ENCODE data around the gene MTUS2. TPM values are rescaled to one million over a fixed set of nuclear protein-coding genes. Genes with fewer than 3 reads are reported as not detected.
"Not testable (repeated sequence)": the region's sequence is repeated elsewhere in the genome, so short reads cannot be mapped to it uniquely, and the experiment has no call there.

Gene MTUS2
- total RNA-seq, 1 experiment from 2014 or later = 6.6 TPM

GRCh38 chr13:29319451-29319850 is 499.3 kb downstream of the MTUS2 start:
- no peaks in the 10 kb centered on the region for H3K9me2 ChIP-seq (replicated peaks; ENCODE audit: insufficient read depth, low read length)
- no peak overlapping the region for H2AFZ ChIP-seq (ENCODE audit: low read length)
- H3K4me1 ChIP-seq (ENCODE audit: low read length) = no peaks in the 10 kb centered on the region
- no peak overlapping the region for H3K4me2 ChIP-seq (ENCODE audit: low read depth, low read length, poor library complexity, severe bottlenecking)
- H3K4me3 ChIP-seq (ENCODE audit: low read length) = no peak overlapping the region
- no peak for DNase-seq
- H3K9ac ChIP-seq (ENCODE audit: low read length) = no peak overlapping the region
- 0 out of 2 replicates have a peak, but pooled peaks cover 2% of the 10 kb centered on the region for H3K27me3 ChIP-seq (ENCODE audit: low read length)
- H3K79me2 ChIP-seq (ENCODE audit: low read length) = no peaks in the 10 kb centered on the region
- H3K9me3 ChIP-seq (ENCODE audit: low read length) = no peaks in the 10 kb centered on the region
- H4K20me1 ChIP-seq (ENCODE audit: insufficient read depth, low read depth, low read length) = no peaks in the 10 kb centered on the region
- no peak overlapping the region for H3K27ac ChIP-seq (ENCODE audit: low read length)
- H3K36me3 ChIP-seq (ENCODE audit: insufficient read depth, low read length) = no peaks in the 10 kb centered on the region

GRCh38 chr13:29323954-29324353 is 503.8 kb downstream of the MTUS2 start:
- Histone ChIP-seq H3K79me2 (ENCODE audit: low read length) (no peaks in the 10 kb centered on the region), H3K27ac (ENCODE audit: low read length) (no peak overlapping the region), H3K4me1 (ENCODE audit: low read length) (no peaks in the 10 kb centered on the region), H2AFZ (ENCODE audit: low read length) (no peak overlapping the region), H3K9ac (ENCODE audit: low read length) (no peak overlapping the region), H4K20me1 (ENCODE audit: insufficient read depth, low read depth, low read length) (no peaks in the 10 kb centered on the region), H3K27me3 (ENCODE audit: low read length) (0 out of 2 replicates have a peak, but pooled peaks cover 2% of the 10 kb centered on the region), H3K4me2 (ENCODE audit: low read depth, low read length, poor library complexity, severe bottlenecking) (no peak overlapping the region), H3K9me3 (ENCODE audit: low read length) (no peaks in the 10 kb centered on the region), H3K36me3 (ENCODE audit: insufficient read depth, low read length) (no peaks in the 10 kb centered on the region), H3K4me3 (ENCODE audit: low read length) (no peak overlapping the region), H3K9me2 (replicated peaks; ENCODE audit: insufficient read depth, low read length) (no peaks in the 10 kb centered on the region)
- no peak for DNase-seq

GRCh38 chr13:29324601-29325000 is 504.5 kb downstream of the MTUS2 start:
- H3K4me2 ChIP-seq (ENCODE audit: low read depth, low read length, poor library complexity, severe bottlenecking) = no peak overlapping the region
- H3K4me3 ChIP-seq (ENCODE audit: low read length) = no peak overlapping the region
- DNase-seq = no peak
- H3K9me2 ChIP-seq (replicated peaks; ENCODE audit: insufficient read depth, low read length) = no peaks in the 10 kb centered on the region
- H4K20me1 ChIP-seq (ENCODE audit: insufficient read depth, low read depth, low read length) = no peaks in the 10 kb centered on the region
- no peaks in the 10 kb centered on the region for H3K9me3 ChIP-seq (ENCODE audit: low read length)
- H2AFZ ChIP-seq (ENCODE audit: low read length) = no peak overlapping the region
- no peaks in the 10 kb centered on the region for H3K36me3 ChIP-seq (ENCODE audit: insufficient read depth, low read length)
- H3K27me3 ChIP-seq (ENCODE audit: low read length) = 0 out of 2 replicates have a peak, but pooled peaks cover 2% of the 10 kb centered on the region
- H3K79me2 ChIP-seq (ENCODE audit: low read length) = no peaks in the 10 kb centered on the region
- H3K27ac ChIP-seq (ENCODE audit: low read length) = no peak overlapping the region
- no peaks in the 10 kb centered on the region for H3K4me1 ChIP-seq (ENCODE audit: low read length)
- no peak overlapping the region for H3K9ac ChIP-seq (ENCODE audit: low read length)

GRCh38 chr13:29328501-29328900 is 508.4 kb downstream of the MTUS2 start:
- Histone ChIP-seq H3K9ac (ENCODE audit: low read length) (no peak overlapping the region), H3K4me1 (ENCODE audit: low read length) (no peaks in the 10 kb centered on the region), H3K27me3 (ENCODE audit: low read length) (no peaks in the 10 kb centered on the region), H3K4me2 (ENCODE audit: low read depth, low read length, poor library complexity, severe bottlenecking) (no peak overlapping the region), H3K36me3 (ENCODE audit: insufficient read depth, low read length) (no peaks in the 10 kb centered on the region), H4K20me1 (ENCODE audit: insufficient read depth, low read depth, low read length) (no peaks in the 10 kb centered on the region), H2AFZ (ENCODE audit: low read length) (no peak overlapping the region), H3K27ac (ENCODE audit: low read length) (no peak overlapping the region), H3K79me2 (ENCODE audit: low read length) (no peaks in the 10 kb centered on the region), H3K9me2 (replicated peaks; ENCODE audit: insufficient read depth, low read length) (no peaks in the 10 kb centered on the region), H3K9me3 (ENCODE audit: low read length) (no peaks in the 10 kb centered on the region), H3K4me3 (ENCODE audit: low read length) (no peak overlapping the region)
- DNase-seq = no peak

GRCh38 chr13:29336356-29336755 is 516.2 kb downstream of the MTUS2 start:
- Histone ChIP-seq H3K9ac (ENCODE audit: low read length) (no peak overlapping the region), H3K79me2 (ENCODE audit: low read length) (no peaks in the 10 kb centered on the region), H3K4me3 (ENCODE audit: low read length) (no peak overlapping the region), H2AFZ (ENCODE audit: low read length) (no peak overlapping the region), H3K4me1 (ENCODE audit: low read length) (no peaks in the 10 kb centered on the region), H3K27me3 (ENCODE audit: low read length) (no peaks in the 10 kb centered on the region), H4K20me1 (ENCODE audit: insufficient read depth, low read depth, low read length) (no peaks in the 10 kb centered on the region), H3K9me3 (ENCODE audit: low read length) (no peaks in the 10 kb centered on the region), H3K4me2 (ENCODE audit: low read depth, low read length, poor library complexity, severe bottlenecking) (no peak overlapping the region), H3K9me2 (replicated peaks; ENCODE audit: insufficient read depth, low read length) (no peaks in the 10 kb centered on the region), H3K27ac (ENCODE audit: low read length) (no peak overlapping the region), H3K36me3 (ENCODE audit: insufficient read depth, low read length) (no peaks in the 10 kb centered on the region)
- DNase-seq = no peak

- no peaks in the 10 kb centered on the region for H3K36me3 ChIP-seq (ENCODE audit: insufficient read depth, low read length)
Observed at GRCh38 chr13:29339386-29340272, 519.5 kb downstream of the MTUS2 start.

GRCh38 chr13:29345860-29346582 is 525.9 kb downstream of the MTUS2 start:
- H3K4me3 ChIP-seq (ENCODE audit: low read length); H4K20me1 ChIP-seq (ENCODE audit: insufficient read depth, low read depth, low read length); H3K4me2 ChIP-seq (ENCODE audit: low read depth, low read length, poor library complexity, severe bottlenecking); H3K36me3 ChIP-seq (ENCODE audit: insufficient read depth, low read length); DNase-seq; H3K9ac ChIP-seq (ENCODE audit: low read length); H3K9me3 ChIP-seq (ENCODE audit: low read length); H3K9me2 ChIP-seq (replicated peaks; ENCODE audit: insufficient read depth, low read length); H3K27ac ChIP-seq (ENCODE audit: low read length); H3K79me2 ChIP-seq (ENCODE audit: low read length); H3K4me1 ChIP-seq (ENCODE audit: low read length); H2AFZ ChIP-seq (ENCODE audit: low read length); H3K27me3 ChIP-seq (ENCODE audit: low read length): not testable (repeated sequence)

More at GRCh38 chr13:29339386-29340272, 519.5 kb downstream of the MTUS2 start:
- Histone ChIP-seq H3K27me3 (ENCODE audit: low read length) (no peaks in the 10 kb centered on the region), H3K27ac (ENCODE audit: low read length) (no peak overlapping the region), H2AFZ (ENCODE audit: low read length) (no peak overlapping the region), H3K9ac (ENCODE audit: low read length) (no peak overlapping the region), H3K4me1 (ENCODE audit: low read length) (no peaks in the 10 kb centered on the region), H3K9me2 (replicated peaks; ENCODE audit: insufficient read depth, low read length) (no peaks in the 10 kb centered on the region), H3K4me3 (ENCODE audit: low read length) (no peak overlapping the region), H3K79me2 (ENCODE audit: low read length) (no peaks in the 10 kb centered on the region), H3K9me3 (ENCODE audit: low read length) (no peaks in the 10 kb centered on the region), H3K4me2 (ENCODE audit: low read depth, low read length, poor library complexity, severe bottlenecking) (no peak overlapping the region), H4K20me1 (ENCODE audit: insufficient read depth, low read depth, low read length) (no peaks in the 10 kb centered on the region)
- DNase-seq = no peak

GRCh38 chr13:29355029-29355428 is 534.9 kb downstream of the MTUS2 start:
- Histone ChIP-seq H3K36me3 (ENCODE audit: insufficient read depth, low read length) (no peaks in the 10 kb centered on the region), H3K79me2 (ENCODE audit: low read length) (no peaks in the 10 kb centered on the region), H4K20me1 (ENCODE audit: insufficient read depth, low read depth, low read length) (no peaks in the 10 kb centered on the region), H3K4me3 (ENCODE audit: low read length) (no peak overlapping the region), H3K9ac (ENCODE audit: low read length) (no peak overlapping the region), H3K4me1 (ENCODE audit: low read length) (no peaks in the 10 kb centered on the region), H3K9me2 (replicated peaks; ENCODE audit: insufficient read depth, low read length) (no peaks in the 10 kb centered on the region), H2AFZ (ENCODE audit: low read length) (no peak overlapping the region), H3K27me3 (ENCODE audit: low read length) (no peaks in the 10 kb centered on the region), H3K27ac (ENCODE audit: low read length) (no peak overlapping the region), H3K4me2 (ENCODE audit: low read depth, low read length, poor library complexity, severe bottlenecking) (no peak overlapping the region), H3K9me3 (ENCODE audit: low read length) (no peaks in the 10 kb centered on the region)
- DNase-seq = no peak

All from Karpas-422 (cell line).